Panc1 (cell line): ENCODE results near the gene KRT86.

Experiments
- POLR2AphosphoS5 ChIP-seq: IDR thresholded peaks from 2 replicates; pipeline ENCODE4 v1.6.1; 2012; ENCODE audit warnings: mild to moderate bottlenecking, low read depth, low read length, moderate library complexity
- TF ChIP-seq, protein P1 (sequence below): fragments of 450-650 bp; IDR thresholded peaks from 2 replicates; pipeline ENCODE4 v1.5.1; 2017; ENCODE audit warnings: mild to moderate bottlenecking
- TF ChIP-seq, protein P2 (sequence below), 2 experiments: IDR thresholded peaks; 2 replicates each; pipeline ENCODE4 v1.6.1; 2011 to 2012; ENCODE audit warnings: low read depth in 2 of 2, control low read depth in 1 of 2, low read length in 1 of 2, mild to moderate bottlenecking in 1 of 2, moderate library complexity in 1 of 2; ENCODE audit not compliant: insufficient read depth in 1 of 2

DNA sequence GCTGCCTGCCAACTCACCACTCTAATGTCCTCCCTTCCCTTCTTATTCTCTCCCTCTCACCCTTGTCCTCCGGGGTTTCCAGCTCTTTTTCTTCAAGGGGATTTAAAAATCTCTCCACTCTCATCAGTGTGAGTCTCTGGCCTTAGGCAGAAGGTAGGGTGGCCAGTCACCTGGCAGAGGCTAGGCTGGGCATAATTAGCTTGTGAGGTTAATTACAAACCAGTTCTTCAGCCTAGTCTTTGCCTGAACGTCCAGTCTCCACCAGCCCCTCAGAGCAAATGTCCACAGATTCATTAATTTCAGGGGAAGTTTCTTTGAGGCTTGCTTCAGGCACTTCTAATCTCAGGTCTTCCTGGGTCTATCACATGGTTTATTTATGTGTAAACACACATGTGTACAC, 34.7 kb upstream of the KRT86 start:
- TF ChIP-seq, protein P1, sequence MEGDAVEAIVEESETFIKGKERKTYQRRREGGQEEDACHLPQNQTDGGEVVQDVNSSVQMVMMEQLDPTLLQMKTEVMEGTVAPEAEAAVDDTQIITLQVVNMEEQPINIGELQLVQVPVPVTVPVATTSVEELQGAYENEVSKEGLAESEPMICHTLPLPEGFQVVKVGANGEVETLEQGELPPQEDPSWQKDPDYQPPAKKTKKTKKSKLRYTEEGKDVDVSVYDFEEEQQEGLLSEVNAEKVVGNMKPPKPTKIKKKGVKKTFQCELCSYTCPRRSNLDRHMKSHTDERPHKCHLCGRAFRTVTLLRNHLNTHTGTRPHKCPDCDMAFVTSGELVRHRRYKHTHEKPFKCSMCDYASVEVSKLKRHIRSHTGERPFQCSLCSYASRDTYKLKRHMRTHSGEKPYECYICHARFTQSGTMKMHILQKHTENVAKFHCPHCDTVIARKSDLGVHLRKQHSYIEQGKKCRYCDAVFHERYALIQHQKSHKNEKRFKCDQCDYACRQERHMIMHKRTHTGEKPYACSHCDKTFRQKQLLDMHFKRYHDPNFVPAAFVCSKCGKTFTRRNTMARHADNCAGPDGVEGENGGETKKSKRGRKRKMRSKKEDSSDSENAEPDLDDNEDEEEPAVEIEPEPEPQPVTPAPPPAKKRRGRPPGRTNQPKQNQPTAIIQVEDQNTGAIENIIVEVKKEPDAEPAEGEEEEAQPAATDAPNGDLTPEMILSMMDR = no peak
- TF ChIP-seq, protein P2, sequence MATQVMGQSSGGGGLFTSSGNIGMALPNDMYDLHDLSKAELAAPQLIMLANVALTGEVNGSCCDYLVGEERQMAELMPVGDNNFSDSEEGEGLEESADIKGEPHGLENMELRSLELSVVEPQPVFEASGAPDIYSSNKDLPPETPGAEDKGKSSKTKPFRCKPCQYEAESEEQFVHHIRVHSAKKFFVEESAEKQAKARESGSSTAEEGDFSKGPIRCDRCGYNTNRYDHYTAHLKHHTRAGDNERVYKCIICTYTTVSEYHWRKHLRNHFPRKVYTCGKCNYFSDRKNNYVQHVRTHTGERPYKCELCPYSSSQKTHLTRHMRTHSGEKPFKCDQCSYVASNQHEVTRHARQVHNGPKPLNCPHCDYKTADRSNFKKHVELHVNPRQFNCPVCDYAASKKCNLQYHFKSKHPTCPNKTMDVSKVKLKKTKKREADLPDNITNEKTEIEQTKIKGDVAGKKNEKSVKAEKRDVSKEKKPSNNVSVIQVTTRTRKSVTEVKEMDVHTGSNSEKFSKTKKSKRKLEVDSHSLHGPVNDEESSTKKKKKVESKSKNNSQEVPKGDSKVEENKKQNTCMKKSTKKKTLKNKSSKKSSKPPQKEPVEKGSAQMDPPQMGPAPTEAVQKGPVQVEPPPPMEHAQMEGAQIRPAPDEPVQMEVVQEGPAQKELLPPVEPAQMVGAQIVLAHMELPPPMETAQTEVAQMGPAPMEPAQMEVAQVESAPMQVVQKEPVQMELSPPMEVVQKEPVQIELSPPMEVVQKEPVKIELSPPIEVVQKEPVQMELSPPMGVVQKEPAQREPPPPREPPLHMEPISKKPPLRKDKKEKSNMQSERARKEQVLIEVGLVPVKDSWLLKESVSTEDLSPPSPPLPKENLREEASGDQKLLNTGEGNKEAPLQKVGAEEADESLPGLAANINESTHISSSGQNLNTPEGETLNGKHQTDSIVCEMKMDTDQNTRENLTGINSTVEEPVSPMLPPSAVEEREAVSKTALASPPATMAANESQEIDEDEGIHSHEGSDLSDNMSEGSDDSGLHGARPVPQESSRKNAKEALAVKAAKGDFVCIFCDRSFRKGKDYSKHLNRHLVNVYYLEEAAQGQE (IDR thresholded peaks at IDR 0.05; ENCODE audit: insufficient read depth in 1 of 2, low read depth in 2 of 2, low read length in 1 of 2) = no peak
- TF ChIP-seq POLR2AphosphoS5 = no peak
